Mucosa of stomach (tissue), 1 donor: ENCODE results near the gene BCDIN3D.
"Not testable (repeated sequence)": the region's sequence is repeated elsewhere in the genome, so short reads cannot be mapped to it uniquely, and the experiment has no call there.

Source experiments
- H3K27me3 ChIP-seq: one replicate; pipeline ENCODE4 v1.7.0; 2013; ENCODE audit warnings: mild to moderate bottlenecking, low read length; ENCODE audit not compliant: control insufficient read depth, insufficient read depth
- H3K36me3 ChIP-seq: one replicate; pipeline ENCODE4 v1.7.0; 2013; ENCODE audit warnings: low read length; ENCODE audit not compliant: control insufficient read depth, insufficient read depth
- H3K4me1 ChIP-seq: one replicate; pipeline ENCODE4 v1.7.0; 2013; ENCODE audit warnings: mild to moderate bottlenecking, low read length; ENCODE audit not compliant: control insufficient read depth, insufficient read depth
- H3K4me3 ChIP-seq: one replicate; pipeline ENCODE4 v1.7.0; 2013; ENCODE audit warnings: low read length
- H3K9ac ChIP-seq: one replicate; pipeline ENCODE4 v1.7.0; 2013; ENCODE audit warnings: mild to moderate bottlenecking, low read length, moderate library complexity
- H3K9me3 ChIP-seq: one replicate; pipeline ENCODE4 v1.7.0; 2013; ENCODE audit warnings: mild to moderate bottlenecking, low read length, moderate library complexity; ENCODE audit not compliant: control insufficient read depth
- donor health status: Pancreatic carcinoma.

Gene BCDIN3D

GRCh38 chr12:49865782-49866135, 22.9 kb upstream of the BCDIN3D start:
- no peaks in the 10 kb centered on the region for H3K36me3 ChIP-seq
- H3K4me3 ChIP-seq, result no peak overlapping the region
- no peak overlapping the region for H3K9ac ChIP-seq
- H3K9me3 ChIP-seq, result no peaks in the 10 kb centered on the region
- H3K27me3 ChIP-seq, result no peaks in the 10 kb centered on the region
- peaks cover 29% of the 10 kb centered on the region for H3K4me1 ChIP-seq

GRCh38 chr12:49865109-49865781, 22.3 kb upstream of the BCDIN3D start:
- Histone ChIP-seq H3K4me3 (no peak overlapping the region), H3K36me3 (no peaks in the 10 kb centered on the region), H3K9me3 (no peaks in the 10 kb centered on the region), H3K4me1 (peaks cover 29% of the 10 kb centered on the region), H3K9ac (no peak overlapping the region), H3K27me3 (no peaks in the 10 kb centered on the region)

- Histone ChIP-seq H3K36me3 (no peaks in the 10 kb centered on the region), H3K9me3 (no peaks in the 10 kb centered on the region), H3K9ac (no peak overlapping the region), H3K27me3 (no peaks in the 10 kb centered on the region), H3K4me1 (peaks cover 28% of the 10 kb centered on the region), H3K4me3 (no peak overlapping the region)
Observed at GRCh38 chr12:49864798-49865090, 21.8 kb upstream of the BCDIN3D start.

GRCh38 chr12:49863946-49864797, 21.3 kb upstream of the BCDIN3D start:
- Histone ChIP-seq H3K27me3 (no peaks in the 10 kb centered on the region), H3K4me1 (peaks cover 22% of the 10 kb centered on the region), H3K9ac (no peak overlapping the region), H3K36me3 (no peaks in the 10 kb centered on the region), H3K9me3 (no peaks in the 10 kb centered on the region), H3K4me3 (no peak overlapping the region)

GRCh38 chr12:49860921-49861320, 18.0 kb upstream of the BCDIN3D start:
- H3K36me3 ChIP-seq, H3K27me3 ChIP-seq, H3K4me1 ChIP-seq, H3K9ac ChIP-seq, H3K4me3 ChIP-seq, H3K9me3 ChIP-seq: not testable (repeated sequence)

GRCh38 chr12:49855890-49856289, 13.0 kb upstream of the BCDIN3D start:
- not testable (repeated sequence) for H3K36me3 ChIP-seq, H3K9ac ChIP-seq, H3K4me3 ChIP-seq, H3K27me3 ChIP-seq, H3K4me1 ChIP-seq, H3K9me3 ChIP-seq

GRCh38 chr12:49854976-49855375, 12.1 kb upstream of the BCDIN3D start:
- Histone ChIP-seq H3K36me3 (no peaks in the 10 kb centered on the region), H3K27me3 (no peaks in the 10 kb centered on the region), H3K9me3 (no peaks in the 10 kb centered on the region), H3K4me3 (no peak overlapping the region), H3K4me1 (peaks cover 5% of the 10 kb centered on the region), H3K9ac (no peak overlapping the region)

GRCh38 chr12:49853671-49854070, 10.8 kb upstream of the BCDIN3D start:
- Histone ChIP-seq H3K9me3 (no peaks in the 10 kb centered on the region), H3K36me3 (no peaks in the 10 kb centered on the region), H3K27me3 (peaks cover 7% of the 10 kb centered on the region), H3K9ac (no peak overlapping the region), H3K4me3 (no peak overlapping the region), H3K4me1 (peaks cover 5% of the 10 kb centered on the region)

GRCh38 chr12:49847161-49847560, 4.3 kb upstream of the BCDIN3D start:
- Histone ChIP-seq H3K9me3 (no peaks in the 10 kb centered on the region), H3K4me3 (no peak overlapping the region), H3K4me1 (peaks cover 5% of the 10 kb centered on the region), H3K27me3 (peaks cover 15% of the 10 kb centered on the region), H3K9ac (no peak overlapping the region), H3K36me3 (no peaks in the 10 kb centered on the region)

GRCh38 chr12:49846032-49846431, 3.1 kb upstream of the BCDIN3D start:
- Histone ChIP-seq H3K4me3 (no peak overlapping the region), H3K4me1 (peaks cover 11% of the 10 kb centered on the region), H3K36me3 (no peaks in the 10 kb centered on the region), H3K27me3 (peaks cover 15% of the 10 kb centered on the region), H3K9ac (no peak overlapping the region), H3K9me3 (no peaks in the 10 kb centered on the region)

GRCh38 chr12:49843876-49844437, 1.1 kb upstream of the BCDIN3D start:
- Histone ChIP-seq H3K9me3 (no peaks in the 10 kb centered on the region), H3K9ac (no peak overlapping the region), H3K4me3 (no peak overlapping the region), H3K4me1 (peaks cover 11% of the 10 kb centered on the region), H3K36me3 (no peaks in the 10 kb centered on the region), H3K27me3 (peaks cover 11% of the 10 kb centered on the region)

GRCh38 chr12:49843411-49843810, 505 bp upstream of the BCDIN3D start:
- H3K9me3 ChIP-seq, result no peaks in the 10 kb centered on the region
- H3K4me3 ChIP-seq, result peak overlapping the region; percentile 26
- H3K36me3 ChIP-seq, result no peaks in the 10 kb centered on the region
- peaks cover 7% of the 10 kb centered on the region for H3K27me3 ChIP-seq
- H3K9ac ChIP-seq, result peak overlapping the region; percentile 95
- H3K4me1 ChIP-seq, result peaks cover 11% of the 10 kb centered on the region
